OCI-LY7 (cell line): ENCODE results near the gene TMPRSS9. TPM values are rescaled to one million over a fixed set of nuclear protein-coding genes. Genes with fewer than 3 reads are reported as not detected.

Experiments
- BruUV-seq: library from RNA; stranded (reverse); fragments of 400-500 nt; replicated peaks from 2 replicates; lab custom pipeline; 2021; lab: Mats Ljungman, UMichigan
- CTCF ChIA-PET: fragments of 300-600 bp; sonication (Branson Sonifier 250); formaldehyde crosslinking; loops from one replicate; lab custom pipeline; 2022; ENCODE audit warnings: antibody characterized with exemption; ENCODE audit not compliant: unreplicated experiment; lab: Charles Lee
- POLR2A ChIA-PET: fragments of 300-600 bp; sonication (Branson Sonifier 250); formaldehyde crosslinking; loops from one replicate; lab custom pipeline; 2022; ENCODE audit warnings: antibody characterized with exemption; lab: Charles Lee
- DNase-seq: peaks from one replicate; pipeline ENCODE4 v3.0.0-alpha.2; 2015; ENCODE audit warnings: low spot score
- H2AFZ ChIP-seq: fragments of 200-600 bp; sonication (generic), shearing (Covaris generic); 2 replicates; pipeline ENCODE4 v1.6.1; 2014; ENCODE audit warnings: mild to moderate bottlenecking, antibody characterized with exemption, low read length, moderate library complexity
- H3K27ac ChIP-seq: fragments of 200-600 bp; sonication (generic); 2 replicates; pipeline ENCODE4 v1.5.1; 2014; ENCODE audit warnings: mixed run types, low read depth, mild to moderate bottlenecking, moderate library complexity, low read length, inconsistent platforms; ENCODE audit not compliant: poor library complexity, severe bottlenecking
- H3K36me3 ChIP-seq: fragments of 200-600 bp; sonication (generic); 2 replicates; pipeline ENCODE4 v1.6.1; 2014; ENCODE audit warnings: mild to moderate bottlenecking, antibody characterized with exemption, low read length, moderate library complexity, mixed read lengths; ENCODE audit not compliant: insufficient read depth
- H3K4me1 ChIP-seq: fragments of 200-600 bp; sonication (generic); 2 replicates; pipeline ENCODE4 v1.5.1; 2014; ENCODE audit warnings: mild to moderate bottlenecking, low read length; ENCODE audit not compliant: insufficient read depth, poor library complexity, severe bottlenecking
- H3K4me2 ChIP-seq: fragments of 200-600 bp; sonication (generic); 2 replicates; pipeline ENCODE4 v1.6.1; 2014; ENCODE audit warnings: mild to moderate bottlenecking, low read length
- H3K4me3 ChIP-seq: fragments of 200-600 bp; sonication (generic); 2 replicates; pipeline ENCODE4 v1.5.1; 2014; ENCODE audit warnings: mild to moderate bottlenecking, low read depth, low read length; ENCODE audit not compliant: poor library complexity, severe bottlenecking
- H3K79me2 ChIP-seq: fragments of 200-600 bp; sonication (generic); 2 replicates; pipeline ENCODE4 v1.6.1; 2016; ENCODE audit warnings: low read depth, mild to moderate bottlenecking, low read length, moderate library complexity, mixed read lengths; ENCODE audit not compliant: insufficient read depth
- H3K9me2 ChIP-seq: fragments of 200-600 bp; sonication (generic); 2 replicates; pipeline ENCODE4 v1.6.1; 2016; ENCODE audit warnings: mild to moderate bottlenecking, low read length, mixed read lengths; ENCODE audit not compliant: insufficient read depth
- H3K9me3 ChIP-seq: fragments of 200-600 bp; sonication (generic); 2 replicates; pipeline ENCODE4 v1.6.1; 2014; ENCODE audit warnings: mild to moderate bottlenecking, mixed run types, low read length, mixed read lengths
- H4K20me1 ChIP-seq: fragments of 200-600 bp; sonication (generic); 2 replicates; pipeline ENCODE4 v1.6.1; 2014; ENCODE audit warnings: mild to moderate bottlenecking, antibody characterized with exemption, low read length, moderate library complexity, mixed read lengths; ENCODE audit not compliant: insufficient read depth
- CTCF ChIP-seq: fragments of 200-600 bp; sonication (generic); conservative IDR thresholded peaks from 2 replicates; pipeline ENCODE4 v1.5.1; 2014; ENCODE audit warnings: mild to moderate bottlenecking, antibody characterized with exemption, low read length, moderate library complexity, mixed read lengths
- EZH2phosphoT487 ChIP-seq: fragments of 200-600 bp; sonication (generic); IDR thresholded peaks from 2 replicates; pipeline ENCODE4 v1.6.1; 2018; ENCODE audit warnings: low read depth, borderline replicate concordance, mild to moderate bottlenecking, mixed run types, antibody characterized with exemption, low read length, moderate library complexity, mixed read lengths
- intact Hi-C: fragments of 100-400 bp; cut with micrococcal nuclease; formaldehyde crosslinking; loops from one replicate; pipeline ENCODE4 v1.10.0; 2022; ENCODE audit not compliant: unreplicated experiment
- total RNA-seq, 2 experiments: library from RNA; depleted of rRNA in 1 of 2; stranded (reverse); fragments of >200 nt in 1 of 2; shearing (Covaris generic) in 1 of 2; gene quantifications; 2 replicates each; pipeline ENCODE4 v1.2.3, GENCODE V29; 2014 to 2022

TMPRSS9 gene
- total RNA-seq, 2 experiments from 2014 or later: 0.44 TPM; not detected in 1

GRCh38 chr19:2423915-2424685, 64.0 kb downstream of the TMPRSS9 start:
- Histone ChIP-seq H4K20me1 (0 out of 2 replicates have a peak, but pooled peaks cover 8% of the 10 kb centered on the region), H3K4me3 (no peak overlapping the region), H3K79me2 (peaks cover 29% of the 10 kb centered on the region), H3K4me1 (peaks cover 21% of the 10 kb centered on the region), H3K9me3 (no peaks in the 10 kb centered on the region), H3K9me2 (no peaks in the 10 kb centered on the region), H3K27ac (no peak overlapping the region), H2AFZ (no peak overlapping the region), H3K36me3 (peaks cover 54% of the 10 kb centered on the region), H3K4me2 (no peak overlapping the region)
- POLR2A ChIA-PET: no interaction called here
- TF ChIP-seq CTCF: no peak
- TF ChIP-seq EZH2phosphoT487: no peak
- CTCF ChIA-PET: no interaction called here
- no TSS peak for BruUV-seq
- no peak for DNase-seq
- intact Hi-C loops: no loop called here

- intact Hi-C loops: no loop called here
- Histone ChIP-seq H3K4me1 (peaks cover 21% of the 10 kb centered on the region), H4K20me1 (0 out of 2 replicates have a peak, but pooled peaks cover 8% of the 10 kb centered on the region), H3K36me3 (peaks cover 59% of the 10 kb centered on the region), H3K9me2 (no peaks in the 10 kb centered on the region), H2AFZ (no peak overlapping the region), H3K4me2 (no peak overlapping the region), H3K27ac (no peak overlapping the region), H3K79me2 (peaks cover 29% of the 10 kb centered on the region), H3K4me3 (no peak overlapping the region), H3K9me3 (no peaks in the 10 kb centered on the region)
- TF ChIP-seq CTCF: no peak
- TF ChIP-seq EZH2phosphoT487: no peak
- no peak for DNase-seq
- CTCF ChIA-PET: no interaction called here
- POLR2A ChIA-PET: no interaction called here
- BruUV-seq: no TSS peak
These were observed 64.9 kb downstream of the TMPRSS9 start for GRCh38 chr19:2424686-2425621.
